HG03060 (cell line): ENCODE results near the gene SCN5A.

Experiments used
- ATAC-seq: cut with Tn5 transposase; IDR thresholded peaks from one replicate; pipeline ENCODE4 v1.9.1; 2021; ENCODE audit warnings: low read depth, moderate number of reproducible peaks; ENCODE audit not compliant: unreplicated experiment

The SCN5A gene

GRCh38 chr3:38563886-38564270 is 85.6 kb downstream of the SCN5A start:
- ATAC-seq, result no peak

- ATAC-seq, result no peak
These were observed 86.2 kb downstream of the SCN5A start for GRCh38 chr3:38563070-38563885.

GRCh38 chr3:38562467-38562925 is 87.0 kb downstream of the SCN5A start:
- ATAC-seq, result no peak

- ATAC-seq, result no peak
These were observed 87.6 kb downstream of the SCN5A start for GRCh38 chr3:38561746-38562466.

GRCh38 chr3:38560996-38561717 is 88.3 kb downstream of the SCN5A start:
- no peak for ATAC-seq

- no peak for ATAC-seq
These were observed 89.2 kb downstream of the SCN5A start for GRCh38 chr3:38560284-38560683.

GRCh38 chr3:38558864-38559263 is 90.6 kb downstream of the SCN5A start:
- no peak for ATAC-seq

- ATAC-seq, result no peak
These were observed 92.7 kb downstream of the SCN5A start for GRCh38 chr3:38556640-38557358.

- ATAC-seq, result no peak
These were observed 93.6 kb downstream of the SCN5A start for GRCh38 chr3:38555926-38556325.

- no peak for ATAC-seq
These were observed 94.2 kb downstream of the SCN5A start for GRCh38 chr3:38555149-38555840.

- ATAC-seq, result no peak
These were observed 95.2 kb downstream of the SCN5A start for GRCh38 chr3:38554127-38554827.

GRCh38 chr3:38553071-38553470 is 96.4 kb downstream of the SCN5A start:
- ATAC-seq, result no peak

GRCh38 chr3:38552364-38552763 is 97.1 kb downstream of the SCN5A start:
- no peak for ATAC-seq

GRCh38 chr3:38551026-38551832 is 98.3 kb downstream of the SCN5A start:
- ATAC-seq, result no peak

GRCh38 chr3:38549957-38550840 is 99.3 kb downstream of the SCN5A start:
- ATAC-seq, result no peak

GRCh38 chr3:38549486-38549885 is 100.0 kb downstream of the SCN5A start:
- ATAC-seq, result no peak

GRCh38 chr3:38549082-38549481 is 100.4 kb downstream of the SCN5A start:
- no peak for ATAC-seq
